ENCODE measurements around the gene CPSF4. TPM values are rescaled to one million over a fixed set of nuclear protein-coding genes. Genes with fewer than 3 reads are reported as not detected.
"Not testable (repeated sequence)": the region's sequence is repeated elsewhere in the genome, so short reads cannot be mapped to it uniquely, and the experiment has no call there.

The CPSF4 gene
- total RNA-seq, 1 experiment from 2014 or later, result 67.0 TPM

DNA sequence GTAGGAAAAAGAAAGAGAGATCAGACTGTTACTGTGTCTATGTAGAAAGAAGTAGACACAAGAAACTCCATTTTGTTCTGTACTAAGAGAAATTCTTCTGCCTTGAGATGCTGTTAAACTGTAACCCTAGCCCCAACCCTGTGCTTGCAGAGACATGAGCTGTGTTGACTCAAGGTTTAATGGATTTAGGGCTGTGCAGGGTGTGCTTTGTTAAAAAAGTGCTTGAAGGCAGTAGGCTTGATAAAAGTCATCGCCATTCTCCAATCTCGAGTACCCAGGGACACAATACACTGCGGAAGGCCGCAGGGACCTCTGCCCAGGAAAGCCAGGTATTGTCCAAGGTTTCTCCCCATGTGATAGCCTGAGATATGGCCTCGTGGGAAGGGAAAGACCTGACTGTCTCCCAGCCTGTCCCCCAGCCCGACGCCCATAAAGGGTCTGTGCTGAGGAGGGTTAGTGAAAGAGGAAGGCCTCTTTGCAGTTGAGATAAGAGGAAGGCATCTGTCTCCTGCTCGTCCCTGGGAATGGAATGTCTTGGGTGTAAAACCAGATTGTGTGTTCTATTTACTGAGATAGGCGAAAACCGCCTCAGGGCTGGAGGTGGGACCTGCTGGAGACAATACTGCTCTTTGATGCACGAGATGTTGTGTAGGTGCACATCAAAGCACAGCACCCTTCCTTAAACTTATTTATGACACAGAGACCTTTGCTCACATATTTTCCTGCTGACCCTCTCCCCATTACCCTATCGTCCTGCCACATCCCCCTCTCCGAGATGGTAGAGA, 6.8 kb upstream of the CPSF4 start:
- CTCF ChIA-PET; H3K4me2 ChIP-seq (ENCODE audit: low read length): not testable (repeated sequence)

DNA sequence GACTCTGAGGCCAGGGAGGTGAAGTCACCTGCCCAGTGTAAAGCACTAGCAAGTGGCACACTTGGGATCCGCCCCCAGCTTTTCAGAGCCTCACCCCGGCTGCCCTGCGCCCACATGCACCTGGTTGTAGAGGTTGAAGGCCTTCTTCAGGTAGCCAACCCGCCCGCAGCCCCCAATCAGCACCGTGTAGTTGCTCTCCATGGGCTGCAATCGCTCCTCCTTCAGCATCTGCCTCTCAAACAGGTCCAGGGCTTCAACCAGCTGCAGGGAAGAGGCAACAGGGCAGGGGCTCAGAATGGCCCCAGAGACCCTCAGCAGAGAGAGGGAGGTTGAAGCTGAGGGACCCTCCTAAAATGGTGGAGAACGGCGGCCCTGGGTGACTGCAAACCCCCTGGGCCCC, 5.6 kb upstream of the CPSF4 start:
- no peaks in the 10 kb centered on the region for H3K27me3 ChIP-seq (ENCODE audit: insufficient read depth, low read length)
- H3K36me3 ChIP-seq (ENCODE audit: control insufficient read depth in 1 of 2, insufficient read depth in 2 of 2, low read length in 2 of 2), result peaks cover 22 to 30% of the 10 kb centered on the region in 2 experiments; a peak in 3 of 4 replicates
- no peaks in the 10 kb centered on the region for H3K9me2 ChIP-seq (ENCODE audit: insufficient read depth)
- ATAC-seq, result no peak
- H3K27ac ChIP-seq (ENCODE audit: low read depth, low read length), result no peak overlapping the region
- CTCF ChIA-PET, result no interaction called here
- DNase-seq (ENCODE audit: low read depth, low spot score), result no peak
- peaks cover 0 to 7% of the 10 kb centered on the region in 2 experiments; a peak in 2 of 4 replicates for H3K4me1 ChIP-seq (ENCODE audit: control insufficient read depth in 1 of 2, insufficient read depth in 2 of 2, low read length in 2 of 2)
- BruUV-seq (replicated peaks), result no TSS peak
- intact Hi-C loops (cut with micrococcal nuclease), result no loop called here
- no peak overlapping the region for H3K4me3 ChIP-seq (replicated peaks in 1 of 2; ENCODE audit: low read depth in 1 of 2, low read length in 2 of 2)
- no peak overlapping the region for H2AFZ ChIP-seq (ENCODE audit: low read depth, low read length, poor library complexity, severe bottlenecking)
- no peaks in the 10 kb centered on the region for H4K20me1 ChIP-seq (ENCODE audit: insufficient read depth)
- POLR2A ChIA-PET, result no interaction called here
- no peak overlapping the region for H3K4me2 ChIP-seq (ENCODE audit: low read length)
- no peak overlapping the region for H3K9ac ChIP-seq (ENCODE audit: low read length)
- peaks cover 29% of the 10 kb centered on the region for H3K79me2 ChIP-seq (ENCODE audit: insufficient read depth, low read length)
- no peaks in the 10 kb centered on the region for H3K9me3 ChIP-seq (ENCODE audit: control insufficient read depth in 1 of 2, insufficient read depth in 1 of 2, low read depth in 1 of 2, low read length in 2 of 2)
- RAD21 ChIA-PET (ENCODE audit: low non-redundant PET in 1 of 2, low total read pairs in 2 of 2, uncharacterized antibody in 2 of 2, unreplicated experiment in 2 of 2), result no interaction called here
- no peak for TF ChIP-seq JUND (IDR thresholded peaks at IDR 0.05)
- no peak for TF ChIP-seq TCF7L2 (IDR thresholded peaks at IDR 0.05; ENCODE audit: borderline replicate concordance, extremely low read depth, insufficient read depth, insufficient read length)
- no peak for TF ChIP-seq POLR2A (IDR thresholded peaks at IDR 0.05; ENCODE audit: borderline replicate concordance, extremely low read depth, insufficient read depth, insufficient read length)
- TF ChIP-seq SIN3A (IDR thresholded peaks at IDR 0.05; ENCODE audit: low read depth), result no peak
- TF ChIP-seq RAD21 (IDR thresholded peaks at IDR 0.05; ENCODE audit: low read depth), result no peak
- no peak for TF ChIP-seq CEBPB (IDR thresholded peaks at IDR 0.05; ENCODE audit: low read depth)
- no peak for TF ChIP-seq REST (IDR thresholded peaks at IDR 0.05; ENCODE audit: low read depth)
- no peak for TF ChIP-seq POLR2AphosphoS5 (IDR thresholded peaks at IDR 0.05; ENCODE audit: low read depth, low read length)
- TF ChIP-seq FOSL1 (IDR thresholded peaks at IDR 0.05; ENCODE audit: low read depth), result no peak
- TF ChIP-seq ATF3 (IDR thresholded peaks at IDR 0.05), result no peak
- TF ChIP-seq, protein P1, sequence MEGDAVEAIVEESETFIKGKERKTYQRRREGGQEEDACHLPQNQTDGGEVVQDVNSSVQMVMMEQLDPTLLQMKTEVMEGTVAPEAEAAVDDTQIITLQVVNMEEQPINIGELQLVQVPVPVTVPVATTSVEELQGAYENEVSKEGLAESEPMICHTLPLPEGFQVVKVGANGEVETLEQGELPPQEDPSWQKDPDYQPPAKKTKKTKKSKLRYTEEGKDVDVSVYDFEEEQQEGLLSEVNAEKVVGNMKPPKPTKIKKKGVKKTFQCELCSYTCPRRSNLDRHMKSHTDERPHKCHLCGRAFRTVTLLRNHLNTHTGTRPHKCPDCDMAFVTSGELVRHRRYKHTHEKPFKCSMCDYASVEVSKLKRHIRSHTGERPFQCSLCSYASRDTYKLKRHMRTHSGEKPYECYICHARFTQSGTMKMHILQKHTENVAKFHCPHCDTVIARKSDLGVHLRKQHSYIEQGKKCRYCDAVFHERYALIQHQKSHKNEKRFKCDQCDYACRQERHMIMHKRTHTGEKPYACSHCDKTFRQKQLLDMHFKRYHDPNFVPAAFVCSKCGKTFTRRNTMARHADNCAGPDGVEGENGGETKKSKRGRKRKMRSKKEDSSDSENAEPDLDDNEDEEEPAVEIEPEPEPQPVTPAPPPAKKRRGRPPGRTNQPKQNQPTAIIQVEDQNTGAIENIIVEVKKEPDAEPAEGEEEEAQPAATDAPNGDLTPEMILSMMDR (IDR thresholded peaks at IDR 0.05 in 2 of 3, conservative IDR thresholded peaks at IDR 0.05 in 1 of 3; ENCODE audit: borderline replicate concordance in 1 of 3, insufficient read depth in 1 of 3, low read depth in 2 of 3, low read length in 2 of 3), result no peak
- no peak for TF ChIP-seq SRF (IDR thresholded peaks at IDR 0.05; ENCODE audit: low read depth)

More for the DNA sequence above, 6.8 kb upstream of the CPSF4 start:
- DNase-seq (ENCODE audit: low read depth, low spot score); H3K9me2 ChIP-seq (ENCODE audit: insufficient read depth); H3K9me3 ChIP-seq (ENCODE audit: control insufficient read depth in 1 of 2, insufficient read depth in 1 of 2, low read depth in 1 of 2, low read length in 2 of 2); H4K20me1 ChIP-seq (ENCODE audit: insufficient read depth); H3K9ac ChIP-seq (ENCODE audit: low read length); H3K27ac ChIP-seq (ENCODE audit: low read depth, low read length); ATAC-seq; H2AFZ ChIP-seq (ENCODE audit: low read depth, low read length, poor library complexity, severe bottlenecking); BruUV-seq (replicated peaks); intact Hi-C loops (cut with micrococcal nuclease); H3K4me3 ChIP-seq (replicated peaks in 1 of 2; ENCODE audit: low read depth in 1 of 2, low read length in 2 of 2); POLR2A ChIA-PET; RAD21 ChIA-PET (ENCODE audit: low non-redundant PET in 1 of 2, low total read pairs in 2 of 2, uncharacterized antibody in 2 of 2, unreplicated experiment in 2 of 2); H3K4me1 ChIP-seq (ENCODE audit: control insufficient read depth in 1 of 2, insufficient read depth in 2 of 2, low read length in 2 of 2); H3K27me3 ChIP-seq (ENCODE audit: insufficient read depth, low read length): not testable (repeated sequence)
- H3K79me2 ChIP-seq (ENCODE audit: insufficient read depth, low read length), result peaks cover 17% of the 10 kb centered on the region
- peaks cover 22 to 30% of the 10 kb centered on the region in 2 experiments; a peak in 3 of 4 replicates for H3K36me3 ChIP-seq (ENCODE audit: control insufficient read depth in 1 of 2, insufficient read depth in 2 of 2, low read length in 2 of 2)
